ENCODE data around the gene HEBP2. TPM values are rescaled to one million over a fixed set of nuclear protein-coding genes. Genes with fewer than 3 reads are reported as not detected.

The HEBP2 gene
- total RNA-seq, 4 donors from 2014 or later: 8.5 to 80.7 (median 35.1) TPM

DNA sequence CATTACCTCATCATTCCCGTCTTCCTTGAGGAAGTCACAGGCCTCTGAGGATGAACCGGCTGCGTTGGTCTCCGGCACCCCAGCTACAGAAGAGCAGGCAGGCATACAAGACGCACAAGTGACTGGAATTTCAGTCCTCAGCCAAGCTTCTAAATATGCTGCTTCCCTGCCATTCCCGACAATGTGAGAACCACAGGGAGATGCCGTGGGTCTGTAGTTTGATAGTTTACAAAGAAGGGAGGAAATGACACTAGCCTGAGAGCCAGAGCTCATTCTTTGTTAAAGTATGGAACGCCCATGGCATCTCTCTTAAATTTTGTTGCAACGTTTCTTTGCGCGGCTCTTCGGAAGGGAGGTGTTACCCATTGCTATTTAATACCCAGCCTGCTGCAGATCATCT is 25.7 kb downstream of the HEBP2 start:
- no peak for TF ChIP-seq POLR2A (IDR thresholded peaks at IDR 0.05)
- TF ChIP-seq, protein P1, sequence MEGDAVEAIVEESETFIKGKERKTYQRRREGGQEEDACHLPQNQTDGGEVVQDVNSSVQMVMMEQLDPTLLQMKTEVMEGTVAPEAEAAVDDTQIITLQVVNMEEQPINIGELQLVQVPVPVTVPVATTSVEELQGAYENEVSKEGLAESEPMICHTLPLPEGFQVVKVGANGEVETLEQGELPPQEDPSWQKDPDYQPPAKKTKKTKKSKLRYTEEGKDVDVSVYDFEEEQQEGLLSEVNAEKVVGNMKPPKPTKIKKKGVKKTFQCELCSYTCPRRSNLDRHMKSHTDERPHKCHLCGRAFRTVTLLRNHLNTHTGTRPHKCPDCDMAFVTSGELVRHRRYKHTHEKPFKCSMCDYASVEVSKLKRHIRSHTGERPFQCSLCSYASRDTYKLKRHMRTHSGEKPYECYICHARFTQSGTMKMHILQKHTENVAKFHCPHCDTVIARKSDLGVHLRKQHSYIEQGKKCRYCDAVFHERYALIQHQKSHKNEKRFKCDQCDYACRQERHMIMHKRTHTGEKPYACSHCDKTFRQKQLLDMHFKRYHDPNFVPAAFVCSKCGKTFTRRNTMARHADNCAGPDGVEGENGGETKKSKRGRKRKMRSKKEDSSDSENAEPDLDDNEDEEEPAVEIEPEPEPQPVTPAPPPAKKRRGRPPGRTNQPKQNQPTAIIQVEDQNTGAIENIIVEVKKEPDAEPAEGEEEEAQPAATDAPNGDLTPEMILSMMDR (IDR thresholded peaks at IDR 0.05): no peak
- H3K4me3 ChIP-seq: no peak overlapping the region
- H3K27me3 ChIP-seq: no peaks in the 10 kb centered on the region
- no peaks in the 10 kb centered on the region for H3K9me3 ChIP-seq
- DNase-seq: no peak
- intact Hi-C loops (cut with DNase I; ENCODE audit: low total_unique reads): no loop called here
- H3K36me3 ChIP-seq: no peaks in the 10 kb centered on the region
- no peaks in the 10 kb centered on the region for H3K4me1 ChIP-seq
- H3K27ac ChIP-seq: no peak overlapping the region

DNA sequence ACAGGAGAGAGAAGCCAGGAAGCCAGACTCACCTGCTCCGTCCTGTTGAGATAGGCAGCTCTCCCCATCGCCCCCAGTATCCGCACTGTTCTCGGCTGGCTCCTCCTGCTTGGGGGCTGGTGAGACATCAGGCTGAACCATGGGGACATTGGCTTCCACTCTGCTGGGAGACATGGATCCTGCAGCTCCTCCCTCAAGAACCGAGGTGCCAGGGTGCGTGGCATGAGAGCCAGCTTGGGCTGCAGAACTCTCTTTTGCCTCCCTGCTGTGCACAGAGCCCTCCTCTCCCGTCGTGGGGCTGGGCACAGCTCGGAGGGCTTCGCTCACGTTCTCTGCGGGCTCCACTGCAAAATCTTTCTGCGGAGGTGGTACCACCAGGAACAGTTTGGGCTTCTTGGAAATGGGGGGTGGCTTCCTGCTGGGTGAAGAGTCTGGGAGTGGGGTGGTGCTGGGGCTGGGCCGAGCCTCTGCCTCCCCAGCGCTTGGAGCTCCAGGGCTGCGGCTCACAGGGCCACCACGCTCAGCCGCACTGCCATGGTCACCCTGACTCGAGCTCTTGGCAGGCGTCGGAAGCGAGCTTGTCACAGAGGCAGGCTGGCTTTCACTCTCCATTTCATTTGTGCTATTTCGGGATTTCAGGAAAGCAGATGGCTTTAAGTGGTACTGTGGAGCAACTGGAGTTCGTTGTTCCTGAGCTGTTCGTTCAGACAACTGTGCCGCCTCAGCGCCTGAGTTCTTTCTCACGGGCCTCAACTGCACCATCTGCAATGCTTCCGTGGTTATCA is 26.5 kb downstream of the HEBP2 start:
- no peaks in the 10 kb centered on the region for H3K27me3 ChIP-seq
- no peaks in the 10 kb centered on the region for H3K36me3 ChIP-seq
- TF ChIP-seq, protein P1 (IDR thresholded peaks at IDR 0.05): no peak
- no peak for TF ChIP-seq POLR2A (IDR thresholded peaks at IDR 0.05)
- no peak overlapping the region for H3K4me3 ChIP-seq
- H3K27ac ChIP-seq: no peak overlapping the region
- H3K4me1 ChIP-seq: no peaks in the 10 kb centered on the region
- intact Hi-C loops (cut with DNase I; ENCODE audit: low total_unique reads): no loop called here
- no peak for DNase-seq
- no peaks in the 10 kb centered on the region for H3K9me3 ChIP-seq

DNA sequence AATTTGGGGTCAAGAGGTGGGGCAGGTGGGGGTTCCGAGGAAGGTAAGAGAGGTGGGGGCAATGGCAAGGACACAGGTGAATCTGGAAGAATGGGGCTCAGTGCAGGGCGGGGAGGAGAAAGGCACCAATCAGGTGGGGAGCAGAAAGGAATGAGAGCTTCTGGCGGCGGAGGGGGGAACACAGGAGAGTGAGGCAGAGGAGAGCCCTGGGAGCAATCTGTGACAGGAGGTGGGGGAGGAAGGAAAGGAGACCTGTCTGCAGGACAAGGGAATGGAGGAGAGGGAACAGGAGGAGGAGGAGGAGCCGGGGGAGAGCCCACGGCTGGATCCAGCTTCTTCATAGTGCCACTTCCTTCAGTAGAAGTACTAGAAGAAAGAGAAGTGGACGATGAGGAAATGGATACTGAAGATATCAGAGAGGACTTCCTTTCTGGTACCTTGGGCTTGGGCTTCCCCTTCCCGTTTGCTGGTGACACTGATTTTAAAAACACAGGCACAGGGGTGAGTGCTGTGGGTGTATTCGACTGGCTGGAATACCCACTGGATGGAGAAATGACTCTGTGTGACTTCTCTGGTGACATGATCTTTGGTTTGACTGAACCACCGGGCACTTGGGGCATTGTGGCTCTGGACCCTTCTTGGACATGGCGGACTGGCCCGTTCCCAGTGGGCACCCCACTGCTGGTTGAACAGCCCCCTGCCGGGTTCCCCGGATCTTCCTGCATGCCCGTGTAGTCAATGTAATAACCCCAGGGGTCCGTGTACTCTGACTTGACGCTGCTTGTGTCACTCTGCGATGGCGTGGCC is 27.4 kb downstream of the HEBP2 start:
- intact Hi-C loops (cut with DNase I; ENCODE audit: low total_unique reads): no loop called here
- TF ChIP-seq, protein P1 (IDR thresholded peaks at IDR 0.05): no peak
- no peak for TF ChIP-seq POLR2A (IDR thresholded peaks at IDR 0.05)
- Histone ChIP-seq H3K4me1 (no peaks in the 10 kb centered on the region), H3K9me3 (no peaks in the 10 kb centered on the region), H3K36me3 (no peaks in the 10 kb centered on the region), H3K4me3 (no peak overlapping the region), H3K27ac (no peak overlapping the region), H3K27me3 (no peaks in the 10 kb centered on the region)
- DNase-seq: no peak

DNA sequence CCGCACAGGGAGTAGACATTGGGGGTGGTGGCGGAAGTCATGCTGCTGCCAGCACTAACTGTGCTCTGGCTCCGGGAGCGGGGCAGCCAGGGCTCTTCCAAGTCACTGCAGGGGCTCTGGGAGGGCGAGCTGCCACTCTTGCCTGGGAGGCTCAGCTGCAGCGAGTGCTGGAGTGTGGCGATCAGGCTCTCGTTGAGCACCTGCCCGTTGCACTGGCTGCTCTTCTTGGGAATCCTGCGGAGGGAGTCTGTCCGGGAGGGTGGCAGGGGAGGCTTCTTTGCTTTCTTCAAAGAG is 28.0 kb downstream of the HEBP2 start:
- Histone ChIP-seq H3K27me3 (no peaks in the 10 kb centered on the region), H3K9me3 (no peaks in the 10 kb centered on the region), H3K4me1 (no peaks in the 10 kb centered on the region), H3K4me3 (no peak overlapping the region), H3K36me3 (no peaks in the 10 kb centered on the region), H3K27ac (no peak overlapping the region)
- no peak for TF ChIP-seq POLR2A (IDR thresholded peaks at IDR 0.05)
- TF ChIP-seq, protein P1 (IDR thresholded peaks at IDR 0.05): no peak
- DNase-seq: no peak
- intact Hi-C loops (cut with DNase I; ENCODE audit: low total_unique reads): no loop called here

DNA sequence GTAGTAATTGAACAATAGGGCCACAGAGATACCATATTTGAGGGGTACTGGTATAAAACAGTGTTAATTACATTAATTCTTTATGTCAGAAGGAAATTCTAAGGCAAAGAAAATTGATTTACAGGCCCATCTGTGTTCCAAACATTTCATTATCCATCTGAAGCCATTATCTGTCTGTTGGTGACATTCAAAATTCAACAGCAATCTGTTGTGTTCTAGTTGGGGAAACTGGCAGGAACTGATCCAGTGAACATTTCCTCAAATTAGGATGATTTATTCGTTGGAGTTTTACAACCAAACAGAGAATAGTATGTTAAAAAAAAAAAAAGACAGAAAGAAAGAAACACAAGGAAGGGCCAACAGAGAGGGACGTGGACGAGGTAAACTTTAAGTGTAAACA is 30.1 kb downstream of the HEBP2 start:
- H3K27me3 ChIP-seq: no peaks in the 10 kb centered on the region
- TF ChIP-seq POLR2A (IDR thresholded peaks at IDR 0.05): no peak
- TF ChIP-seq, protein P1 (IDR thresholded peaks at IDR 0.05): no peak
- intact Hi-C loops (cut with DNase I; ENCODE audit: low total_unique reads): no loop called here

More for the DNA sequence above, 30.1 kb downstream of the HEBP2 start:
- no peak for DNase-seq
- Histone ChIP-seq H3K4me1 (no peaks in the 10 kb centered on the region), H3K4me3 (no peak overlapping the region), H3K9me3 (no peaks in the 10 kb centered on the region), H3K36me3 (no peaks in the 10 kb centered on the region), H3K27ac (no peak overlapping the region)
